ENCODE measurements around the gene FOXD1. TPM values are rescaled to one million over a fixed set of nuclear protein-coding genes. Genes with fewer than 3 reads are reported as not detected.

The FOXD1 gene
- total and polyA plus RNA-seq, 2 donors (not counting 3 experiments of a cell fraction or from before 2014, with no cell fraction given): 0.06 to 0.20 TPM

- no peaks in the 10 kb centered on the region for H3K79me2 ChIP-seq (ENCODE audit: control insufficient read depth, insufficient read depth, low read length)
- no peak overlapping the region for H3K9ac ChIP-seq (replicated peaks; ENCODE audit: extremely low read depth, insufficient read depth, low read length)
- no peaks in the 10 kb centered on the region for H3K36me3 ChIP-seq (ENCODE audit: control insufficient read depth in 2 of 2, extremely low read depth in 1 of 2, insufficient read depth in 2 of 2, low read length in 2 of 2)
- no peaks in the 10 kb centered on the region for H3K4me1 ChIP-seq (ENCODE audit: control insufficient read depth, extremely low read depth, insufficient read depth, low read length)
- H2AFZ ChIP-seq (ENCODE audit: low read depth, low read length): no peak overlapping the region
- dilution Hi-C loops (cut with MboI; ENCODE audit: extremely low pct_ligation_motif_present, low sequenced_read_pairs) (no loop called here), intact Hi-C loops (cut with micrococcal nuclease) (no loop called here)
- H3K27ac ChIP-seq (ENCODE audit: insufficient read depth, low read depth, low read length): no peak overlapping the region
- H3K9me3 ChIP-seq (replicated peaks; ENCODE audit: control insufficient read depth, insufficient read depth, low read length): no peaks in the 10 kb centered on the region
- H3K4me3 ChIP-seq (replicated peaks in 1 of 3; ENCODE audit: insufficient read depth in 1 of 3, low read depth in 1 of 3, low read length in 3 of 3): no peak overlapping the region
- no peak for FAIRE-seq
- POLR2A ChIA-PET: no interaction called here
- no peak overlapping the region for H3K4me2 ChIP-seq (ENCODE audit: insufficient read depth, low read length)
- no peak for DNase-seq (ENCODE audit: low read depth, low spot score)
- H4K20me1 ChIP-seq (replicated peaks; ENCODE audit: control insufficient read depth, extremely low read depth, insufficient read depth, low read length): no peaks in the 10 kb centered on the region
- peaks cover 64 to 83% of the 10 kb centered on the region in 2 experiments for H3K27me3 ChIP-seq (ENCODE audit: control insufficient read depth in 2 of 2, insufficient read depth in 2 of 2, low read length in 2 of 2)
- no TSS peak for BruUV-seq (replicated peaks)
- TF ChIP-seq EZH2 (IDR thresholded peaks at IDR 0.05; ENCODE audit: borderline replicate concordance, low read depth, low read length, severe bottlenecking): no peak
- no peak for TF ChIP-seq POLR2A (IDR thresholded peaks at IDR 0.05; ENCODE audit: low read depth, low read length)
- TF ChIP-seq GATA2 (IDR thresholded peaks at IDR 0.05; ENCODE audit: insufficient read depth, insufficient read length, low read depth, low read length): no peak
- no peak for TF ChIP-seq FOS (IDR thresholded peaks at IDR 0.05; ENCODE audit: borderline replicate concordance, insufficient read depth, low read length)
- TF ChIP-seq POLR2AphosphoS5 (IDR thresholded peaks at IDR 0.05; ENCODE audit: insufficient read depth, low read depth, low read length): no peak
- TF ChIP-seq CTCF (IDR thresholded peaks at IDR 0.05; ENCODE audit: extremely low read depth in 1 of 2, insufficient read depth in 1 of 2, low read depth in 1 of 2, low read length in 2 of 2): no peak
- TF ChIP-seq MAX (IDR thresholded peaks at IDR 0.05; ENCODE audit: insufficient read depth, insufficient read length): no peak
- no peak for TF ChIP-seq MYC (IDR thresholded peaks at IDR 0.05; ENCODE audit: low read depth, low read length)
- no peak for TF ChIP-seq JUN (IDR thresholded peaks at IDR 0.05; ENCODE audit: borderline replicate concordance, insufficient read depth, insufficient read length, low read depth)
- no peaks in the 10 kb centered on the region for H3K9me1 ChIP-seq (replicated peaks; ENCODE audit: control insufficient read depth, extremely low read depth, insufficient read depth, low read length)
- CTCF ChIA-PET: interaction anchor here (1.2 to 1.8 kb wide), 7 partner anchors 10 to 36 kb away, joined by 3 to 6 read pairs (median 5); no protein-coding TSS in a partner anchor
Measured at GRCh38 chr5:73415171-73415570, 33.4 kb downstream of the FOXD1 start.
